ENCODE results near the gene UPK3A. TPM values are rescaled to one million over a fixed set of nuclear protein-coding genes. Genes with fewer than 3 reads are reported as not detected.
A peak's percentile ranks its signal among the peaks of the same experiment; 100 is the strongest.

UPK3A gene
- total and polyA plus RNA-seq, 2 of the 13 experiments (the other 11 are each of a cell fraction or from before 2014, with no cell fraction given): 10.5 to 13.8 TPM

DNA sequence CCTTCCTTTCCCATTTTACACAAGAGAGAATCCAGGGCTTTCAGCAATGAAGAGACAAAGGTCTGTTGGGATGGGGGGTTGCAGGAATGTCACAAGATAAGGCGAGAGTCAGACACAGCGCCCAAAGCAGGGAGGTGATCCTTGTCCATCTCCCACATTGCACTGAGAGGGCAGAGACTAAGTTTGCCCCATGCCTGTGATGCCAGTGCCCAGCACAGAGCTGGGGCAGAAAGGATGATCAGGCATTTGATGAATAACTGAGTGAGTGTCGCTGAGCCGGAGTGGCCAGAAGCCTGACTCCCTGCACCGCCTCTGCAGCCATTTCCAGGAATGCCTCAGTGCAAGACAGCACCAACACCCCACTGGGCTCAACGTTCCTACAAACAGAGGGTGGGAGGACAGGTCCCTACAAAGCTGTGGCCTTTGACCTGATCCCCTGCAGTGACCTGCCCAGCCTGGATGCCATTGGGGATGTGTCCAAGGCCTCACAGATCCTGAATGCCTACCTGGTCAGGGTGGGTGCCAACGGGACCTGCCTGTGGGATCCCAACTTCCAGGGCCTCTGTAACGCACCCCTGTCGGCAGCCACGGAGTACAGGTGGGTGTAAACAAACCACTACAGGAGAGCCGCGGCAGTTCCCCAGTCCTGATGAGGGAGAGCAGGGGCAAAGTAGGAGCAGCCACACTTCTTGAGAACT, 2.3 kb downstream of the UPK3A start (continued):
- no peak for TF ChIP-seq ARNT (IDR thresholded peaks at IDR 0.05)
- TF ChIP-seq SMARCC2 (IDR thresholded peaks at IDR 0.05): no peak
- 0 out of 2 replicates have a peak, but pooled peaks have one; percentile 14 for TF ChIP-seq GATAD2A (CRISPR knock-in tag; IDR thresholded peaks at IDR 0.05)
- no peak for TF ChIP-seq SOX13 (IDR thresholded peaks at IDR 0.05)
- peak in 1 of 2 experiments; percentile 52; a peak in 1 of 4 replicates for TF ChIP-seq SOX13 (CRISPR knock-in tag; conservative IDR thresholded peaks at IDR 0.05 in 1 of 2, IDR thresholded peaks at IDR 0.05 in 1 of 2)
- TF ChIP-seq DNMT3B (CRISPR knock-in tag; conservative IDR thresholded peaks at IDR 0.05): no peak
- peak; percentile 37; the same call in 1 of the 2 replicates for TF ChIP-seq SOX5 (CRISPR knock-in tag; IDR thresholded peaks at IDR 0.05; ENCODE audit: borderline replicate concordance)
- TF ChIP-seq ZNF30 (CRISPR knock-in tag; IDR thresholded peaks at IDR 0.05): 0 out of 2 replicates have a peak, but pooled peaks have one; percentile 31
- peak; percentile 51; the same call in 1 of the 2 replicates for TF ChIP-seq ZNF263 (CRISPR knock-in tag; IDR thresholded peaks at IDR 0.05)
- TF ChIP-seq SMYD3 (CRISPR knock-in tag; IDR thresholded peaks at IDR 0.05): peak; percentile 59; the same call in 1 of the 2 replicates
- TF ChIP-seq RARA (CRISPR knock-in tag; IDR thresholded peaks at IDR 0.05): peak; percentile 18; the same call in 1 of the 2 replicates
- TF ChIP-seq BORCS8-MEF2B (CRISPR knock-in tag; IDR thresholded peaks at IDR 0.05): peak; percentile 38; the same call in 1 of the 2 replicates
- TF ChIP-seq FOXA3 (CRISPR knock-in tag; IDR thresholded peaks at IDR 0.05): peak; percentile 9; the same call in 1 of the 2 replicates
- 0 out of 2 replicates have a peak, but pooled peaks have one; percentile 21 for TF ChIP-seq ZNF510 (CRISPR knock-in tag; IDR thresholded peaks at IDR 0.05; ENCODE audit: low read depth)
- TF ChIP-seq, protein P1, sequence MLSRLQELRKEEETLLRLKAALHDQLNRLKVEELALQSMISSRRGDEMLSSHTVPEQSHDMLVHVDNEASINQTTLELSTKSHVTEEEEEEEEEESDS (CRISPR knock-in tag; IDR thresholded peaks at IDR 0.05; ENCODE audit: borderline replicate concordance): no peak
- TF ChIP-seq, protein P2, sequence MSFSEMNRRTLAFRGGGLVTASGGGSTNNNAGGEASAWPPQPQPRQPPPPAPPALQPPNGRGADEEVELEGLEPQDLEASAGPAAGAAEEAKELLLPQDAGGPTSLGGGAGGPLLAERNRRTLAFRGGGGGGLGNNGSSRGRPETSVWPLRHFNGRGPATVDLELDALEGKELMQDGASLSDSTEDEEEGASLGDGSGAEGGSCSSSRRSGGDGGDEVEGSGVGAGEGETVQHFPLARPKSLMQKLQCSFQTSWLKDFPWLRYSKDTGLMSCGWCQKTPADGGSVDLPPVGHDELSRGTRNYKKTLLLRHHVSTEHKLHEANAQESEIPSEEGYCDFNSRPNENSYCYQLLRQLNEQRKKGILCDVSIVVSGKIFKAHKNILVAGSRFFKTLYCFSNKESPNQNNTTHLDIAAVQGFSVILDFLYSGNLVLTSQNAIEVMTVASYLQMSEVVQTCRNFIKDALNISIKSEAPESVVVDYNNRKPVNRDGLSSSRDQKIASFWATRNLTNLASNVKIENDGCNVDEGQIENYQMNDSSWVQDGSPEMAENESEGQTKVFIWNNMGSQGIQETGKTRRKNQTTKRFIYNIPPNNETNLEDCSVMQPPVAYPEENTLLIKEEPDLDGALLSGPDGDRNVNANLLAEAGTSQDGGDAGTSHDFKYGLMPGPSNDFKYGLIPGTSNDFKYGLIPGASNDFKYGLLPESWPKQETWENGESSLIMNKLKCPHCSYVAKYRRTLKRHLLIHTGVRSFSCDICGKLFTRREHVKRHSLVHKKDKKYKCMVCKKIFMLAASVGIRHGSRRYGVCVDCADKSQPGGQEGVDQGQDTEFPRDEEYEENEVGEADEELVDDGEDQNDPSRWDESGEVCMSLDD (CRISPR knock-in tag; IDR thresholded peaks at IDR 0.05; ENCODE audit: borderline replicate concordance): no peak
- TF ChIP-seq, protein P3, sequence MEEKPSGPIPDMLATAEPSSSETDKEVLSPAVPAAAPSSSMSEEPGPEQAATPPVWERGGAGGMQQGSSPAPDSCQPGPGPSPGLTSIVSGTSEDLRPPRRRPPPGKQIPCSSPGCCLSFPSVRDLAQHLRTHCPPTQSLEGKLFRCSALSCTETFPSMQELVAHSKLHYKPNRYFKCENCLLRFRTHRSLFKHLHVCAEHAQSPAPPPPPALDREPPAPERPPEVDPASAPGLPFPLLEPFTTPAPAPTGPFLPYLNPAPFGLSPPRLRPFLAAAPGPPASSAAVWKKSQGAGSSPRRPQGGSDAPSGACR (CRISPR knock-in tag; IDR thresholded peaks at IDR 0.05): 0 out of 2 replicates have a peak, but pooled peaks have one; percentile 57
- TF ChIP-seq, protein P4, sequence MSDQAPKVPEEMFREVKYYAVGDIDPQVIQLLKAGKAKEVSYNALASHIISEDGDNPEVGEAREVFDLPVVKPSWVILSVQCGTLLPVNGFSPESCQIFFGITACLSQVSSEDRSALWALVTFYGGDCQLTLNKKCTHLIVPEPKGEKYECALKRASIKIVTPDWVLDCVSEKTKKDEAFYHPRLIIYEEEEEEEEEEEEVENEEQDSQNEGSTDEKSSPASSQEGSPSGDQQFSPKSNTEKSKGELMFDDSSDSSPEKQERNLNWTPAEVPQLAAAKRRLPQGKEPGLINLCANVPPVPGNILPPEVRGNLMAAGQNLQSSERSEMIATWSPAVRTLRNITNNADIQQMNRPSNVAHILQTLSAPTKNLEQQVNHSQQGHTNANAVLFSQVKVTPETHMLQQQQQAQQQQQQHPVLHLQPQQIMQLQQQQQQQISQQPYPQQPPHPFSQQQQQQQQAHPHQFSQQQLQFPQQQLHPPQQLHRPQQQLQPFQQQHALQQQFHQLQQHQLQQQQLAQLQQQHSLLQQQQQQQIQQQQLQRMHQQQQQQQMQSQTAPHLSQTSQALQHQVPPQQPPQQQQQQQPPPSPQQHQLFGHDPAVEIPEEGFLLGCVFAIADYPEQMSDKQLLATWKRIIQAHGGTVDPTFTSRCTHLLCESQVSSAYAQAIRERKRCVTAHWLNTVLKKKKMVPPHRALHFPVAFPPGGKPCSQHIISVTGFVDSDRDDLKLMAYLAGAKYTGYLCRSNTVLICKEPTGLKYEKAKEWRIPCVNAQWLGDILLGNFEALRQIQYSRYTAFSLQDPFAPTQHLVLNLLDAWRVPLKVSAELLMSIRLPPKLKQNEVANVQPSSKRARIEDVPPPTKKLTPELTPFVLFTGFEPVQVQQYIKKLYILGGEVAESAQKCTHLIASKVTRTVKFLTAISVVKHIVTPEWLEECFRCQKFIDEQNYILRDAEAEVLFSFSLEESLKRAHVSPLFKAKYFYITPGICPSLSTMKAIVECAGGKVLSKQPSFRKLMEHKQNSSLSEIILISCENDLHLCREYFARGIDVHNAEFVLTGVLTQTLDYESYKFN (CRISPR knock-in tag; conservative IDR thresholded peaks at IDR 0.05): peak; percentile 77
- TF ChIP-seq, protein P5, sequence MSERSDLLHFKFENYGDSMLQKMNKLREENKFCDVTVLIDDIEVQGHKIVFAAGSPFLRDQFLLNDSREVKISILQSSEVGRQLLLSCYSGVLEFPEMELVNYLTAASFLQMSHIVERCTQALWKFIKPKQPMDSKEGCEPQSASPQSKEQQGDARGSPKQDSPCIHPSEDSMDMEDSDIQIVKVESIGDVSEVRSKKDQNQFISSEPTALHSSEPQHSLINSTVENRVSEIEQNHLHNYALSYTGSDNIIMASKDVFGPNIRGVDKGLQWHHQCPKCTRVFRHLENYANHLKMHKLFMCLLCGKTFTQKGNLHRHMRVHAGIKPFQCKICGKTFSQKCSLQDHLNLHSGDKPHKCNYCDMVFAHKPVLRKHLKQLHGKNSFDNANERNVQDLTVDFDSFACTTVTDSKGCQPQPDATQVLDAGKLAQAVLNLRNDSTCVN (CRISPR knock-in tag; IDR thresholded peaks at IDR 0.05; ENCODE audit: borderline replicate concordance): 0 out of 2 replicates have a peak, but pooled peaks have one; percentile 35
- peak; percentile 30; the same call in 1 of the 2 replicates for TF ChIP-seq ZNF768 (CRISPR knock-in tag; IDR thresholded peaks at IDR 0.05)
- TF ChIP-seq PHF21A (CRISPR knock-in tag; IDR thresholded peaks at IDR 0.05): peak; percentile 78
- peak; percentile 42; the same call in 1 of the 2 replicates for TF ChIP-seq ZNF598 (CRISPR knock-in tag; IDR thresholded peaks at IDR 0.05; ENCODE audit: borderline replicate concordance)
